ENCODE measurements around the gene CES4A.

GRCh38 chr16:67029254-67030096, 41.1 kb downstream of the CES4A start:
- TF ChIP-seq TCF7L2 (IDR thresholded peaks at IDR 0.05; ENCODE audit: borderline replicate concordance, low read depth, low read length) (no peak), MEIS1 (CRISPR knock-in tag; IDR thresholded peaks at IDR 0.05; ENCODE audit: borderline replicate concordance) (no peak), CTCF (tag by site-specific recombination; IDR thresholded peaks at IDR 0.05) (no peak), ZNF530 (tag by site-specific recombination; IDR thresholded peaks at IDR 0.05; ENCODE audit: low read depth) (no peak), ELK4 (IDR thresholded peaks at IDR 0.05; ENCODE audit: borderline replicate concordance, low read depth, low read length) (no peak), ZNF707 (tag by site-specific recombination; IDR thresholded peaks at IDR 0.05) (no peak)

Data from HEK293 (cell line).